GM19468 (cell line): ENCODE data around the gene SRPK3.

Experiments used
- ATAC-seq: cut with Tn5 transposase; IDR thresholded peaks from one replicate; pipeline ENCODE4 v1.9.1; 2021; ENCODE audit warnings: mild to moderate bottlenecking, moderate library complexity, moderate number of reproducible peaks; ENCODE audit not compliant: unreplicated experiment; ENCODE audit errors: extremely low read depth

The SRPK3 gene

GRCh38 chrX:153828308-153828707, 47.5 kb downstream of the SRPK3 start:
- no peak for ATAC-seq

DNA sequence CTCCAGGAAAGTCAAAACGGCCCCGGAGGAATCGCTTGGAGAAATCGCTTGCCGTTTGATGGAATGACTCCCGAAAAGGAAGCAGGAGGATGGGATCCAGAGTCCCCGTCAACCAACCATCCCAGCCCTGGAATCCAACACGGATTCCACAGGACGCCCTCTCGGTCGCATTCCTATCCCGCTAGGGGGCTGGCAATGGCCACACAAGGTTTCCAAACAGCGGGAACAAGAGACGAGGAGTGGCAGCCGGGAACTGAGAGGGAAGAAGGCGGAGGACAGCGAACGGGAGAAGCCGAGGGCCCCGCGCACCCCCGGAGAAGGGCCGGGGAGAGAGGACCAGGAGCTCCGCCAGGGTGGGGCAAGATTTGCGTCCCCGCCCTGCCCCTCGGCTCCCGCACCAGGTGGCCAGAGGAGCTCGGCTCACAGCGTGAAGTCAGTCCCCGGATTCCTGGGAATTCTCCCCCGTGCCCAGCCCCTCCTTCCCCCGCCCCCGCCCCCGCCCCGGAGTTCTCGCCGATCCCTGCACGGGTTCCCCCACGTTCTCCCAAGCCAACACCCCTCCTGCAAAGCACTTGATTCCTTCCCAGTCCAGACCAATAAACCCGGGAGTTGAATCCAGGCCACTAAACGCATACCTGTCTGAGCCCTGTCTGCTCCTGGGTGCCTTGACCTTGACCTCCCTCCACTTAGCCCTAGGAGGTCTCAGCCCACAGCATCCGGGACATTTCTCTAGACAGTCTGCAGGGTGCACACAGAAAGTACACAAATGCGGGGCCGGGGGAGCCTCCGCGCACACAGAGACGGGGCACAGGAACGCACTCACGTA, 48.1 kb downstream of the SRPK3 start:
- ATAC-seq, result no peak

- no peak for ATAC-seq
Measured at GRCh38 chrX:153829549-153829798, 48.6 kb downstream of the SRPK3 start.

DNA sequence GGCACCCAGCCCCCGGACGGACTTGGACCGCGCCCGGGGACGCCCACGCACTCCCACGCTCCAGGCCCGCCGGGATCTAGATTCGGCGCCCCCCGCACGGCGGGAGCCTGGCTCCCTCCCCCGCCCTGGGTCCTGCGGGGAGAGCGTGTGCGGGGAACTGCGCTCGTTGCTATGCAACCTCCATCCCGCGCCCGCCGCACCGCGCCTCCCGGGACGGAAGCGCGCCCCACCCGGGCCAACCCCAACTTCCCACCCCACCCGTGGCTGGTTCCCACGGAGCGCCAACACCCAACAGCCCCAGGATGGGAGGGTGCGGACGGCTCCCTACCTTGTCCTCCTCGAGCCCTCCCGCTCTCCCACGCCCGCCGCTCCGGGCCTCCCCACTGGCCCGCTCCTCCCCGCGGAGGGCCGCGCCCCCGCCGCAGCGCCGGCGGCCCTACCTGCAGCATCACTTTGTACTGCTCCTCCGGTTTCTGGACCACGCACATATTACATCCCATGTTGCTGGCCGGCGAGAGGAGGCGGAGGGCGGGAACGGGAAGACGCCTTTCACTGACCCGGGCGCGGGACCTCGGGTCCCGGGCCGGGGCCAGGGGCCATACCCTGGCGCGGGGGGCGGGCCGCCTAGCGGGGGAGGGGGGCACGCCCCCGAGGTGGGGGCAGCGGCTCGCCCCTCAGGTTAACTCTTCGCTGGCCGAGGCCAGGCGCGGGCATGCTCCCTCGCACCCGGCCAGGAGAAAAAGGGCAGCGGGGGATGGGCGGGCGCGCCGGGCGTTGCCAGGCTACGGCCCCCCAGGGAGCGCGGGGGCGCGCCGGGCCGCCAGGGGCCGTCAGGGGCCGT, 49.2 kb downstream of the SRPK3 start, which contains the start of gene PDZD4:
TSS of gene PDZD4 (minus strand) at position 746 of the 841 bp plus-strand sequence. CDS start at position 500, 246 bp downstream.
- ATAC-seq, result no peak

DNA sequence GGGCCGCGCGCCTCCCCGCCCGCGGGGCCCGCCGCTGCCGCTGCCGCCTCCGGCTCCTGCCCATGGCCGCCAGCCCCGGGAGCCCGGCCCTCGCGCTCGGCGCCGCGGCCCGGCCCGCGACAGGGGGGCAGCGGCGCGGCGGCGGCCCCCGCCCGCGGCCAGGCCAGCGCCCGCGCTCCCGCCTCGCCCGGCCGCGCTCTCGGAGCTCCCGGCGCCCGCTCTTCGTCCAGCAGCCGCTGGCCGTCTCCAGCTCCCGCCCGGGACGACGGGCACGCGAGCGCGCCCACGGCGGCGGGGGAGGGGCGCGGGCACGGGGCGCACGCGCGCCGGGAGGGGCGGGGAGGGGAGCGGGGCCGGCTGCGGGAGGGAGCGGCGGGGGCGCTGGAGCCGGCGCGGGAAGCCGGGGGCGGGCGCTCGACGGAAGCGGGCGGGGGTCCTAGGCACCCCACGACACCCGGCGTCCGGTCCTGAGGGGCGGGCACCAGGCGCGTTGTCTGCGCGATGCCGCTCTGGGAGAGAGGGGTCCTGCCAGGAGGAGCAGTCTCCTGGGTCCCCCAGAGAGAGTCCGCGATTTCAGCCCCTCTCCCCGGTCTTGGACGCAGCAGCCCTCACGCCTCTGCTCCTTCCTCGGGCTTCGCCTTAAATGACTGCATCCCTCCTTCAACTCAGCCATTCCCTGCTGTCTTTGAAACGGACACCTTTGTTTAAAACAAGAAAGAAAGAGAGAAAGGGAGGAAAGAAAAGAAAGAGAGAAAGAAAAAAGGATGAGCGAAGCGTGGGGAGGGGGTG, 50.0 kb downstream of the SRPK3 start:
- ATAC-seq, result no peak

DNA sequence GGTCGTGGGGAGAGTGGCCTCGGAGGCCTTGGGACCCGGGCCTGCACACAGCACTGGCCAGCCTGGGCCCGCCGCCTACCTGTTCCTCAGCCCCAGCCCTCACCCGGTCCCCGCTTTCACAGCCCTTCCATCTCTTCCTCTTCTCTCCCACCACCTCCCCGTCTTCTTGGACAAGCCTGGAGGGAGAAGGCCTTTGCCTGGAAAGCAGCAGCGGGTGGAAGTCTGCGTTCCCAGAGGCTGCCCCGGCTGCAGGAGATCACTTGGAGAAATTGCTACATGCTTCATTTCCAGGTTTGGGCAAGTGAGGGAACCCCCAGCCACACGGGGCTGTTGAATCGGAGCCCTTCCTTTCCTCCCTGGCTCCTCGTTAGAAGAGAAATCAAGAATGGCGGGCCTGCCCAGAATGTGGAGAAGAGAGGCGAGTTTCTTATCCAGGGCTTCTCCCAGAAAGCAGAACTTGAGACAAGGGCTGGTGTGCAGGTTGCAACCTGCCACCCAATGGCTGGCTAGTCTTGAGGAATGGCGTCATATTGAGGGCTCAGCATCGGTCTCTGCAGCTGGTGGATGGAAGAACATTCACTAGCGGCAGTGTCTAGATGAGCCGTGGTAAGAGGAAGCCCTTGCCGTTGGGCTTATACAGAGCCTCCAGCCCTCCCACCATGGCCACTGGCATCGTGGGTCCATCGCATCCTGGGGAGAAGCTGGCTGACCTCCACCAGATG, 50.7 kb downstream of the SRPK3 start:
- ATAC-seq, result no peak

DNA sequence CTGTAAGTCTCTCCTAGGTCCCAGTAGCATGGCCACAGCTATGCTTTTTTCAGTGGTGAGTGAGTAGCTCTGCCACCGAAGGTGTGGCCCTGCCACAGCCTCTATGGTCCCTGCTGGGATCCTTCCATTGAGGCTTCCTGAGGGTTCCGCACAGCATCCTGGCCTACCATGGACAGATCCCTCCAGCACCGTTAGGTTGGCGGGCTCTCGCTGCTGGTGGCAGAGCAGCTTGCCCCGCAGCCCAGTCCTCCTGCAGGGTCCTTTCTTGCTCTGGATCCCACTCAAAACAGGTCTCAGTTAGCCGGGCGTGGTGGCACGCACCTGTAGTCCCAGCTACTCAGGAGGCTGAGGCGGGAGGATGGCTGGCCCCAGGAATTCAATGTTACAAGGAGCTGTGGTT, 51.9 kb downstream of the SRPK3 start:
- no peak for ATAC-seq
